GM21717 (cell line): ENCODE results near the gene NETO1.

Experiments
- ATAC-seq: cut with Tn5 transposase; IDR thresholded peaks from one replicate; pipeline ENCODE4 v1.9.1; 2021; ENCODE audit warnings: mild to moderate bottlenecking, moderate library complexity; ENCODE audit not compliant: unreplicated experiment

The NETO1 gene

DNA sequence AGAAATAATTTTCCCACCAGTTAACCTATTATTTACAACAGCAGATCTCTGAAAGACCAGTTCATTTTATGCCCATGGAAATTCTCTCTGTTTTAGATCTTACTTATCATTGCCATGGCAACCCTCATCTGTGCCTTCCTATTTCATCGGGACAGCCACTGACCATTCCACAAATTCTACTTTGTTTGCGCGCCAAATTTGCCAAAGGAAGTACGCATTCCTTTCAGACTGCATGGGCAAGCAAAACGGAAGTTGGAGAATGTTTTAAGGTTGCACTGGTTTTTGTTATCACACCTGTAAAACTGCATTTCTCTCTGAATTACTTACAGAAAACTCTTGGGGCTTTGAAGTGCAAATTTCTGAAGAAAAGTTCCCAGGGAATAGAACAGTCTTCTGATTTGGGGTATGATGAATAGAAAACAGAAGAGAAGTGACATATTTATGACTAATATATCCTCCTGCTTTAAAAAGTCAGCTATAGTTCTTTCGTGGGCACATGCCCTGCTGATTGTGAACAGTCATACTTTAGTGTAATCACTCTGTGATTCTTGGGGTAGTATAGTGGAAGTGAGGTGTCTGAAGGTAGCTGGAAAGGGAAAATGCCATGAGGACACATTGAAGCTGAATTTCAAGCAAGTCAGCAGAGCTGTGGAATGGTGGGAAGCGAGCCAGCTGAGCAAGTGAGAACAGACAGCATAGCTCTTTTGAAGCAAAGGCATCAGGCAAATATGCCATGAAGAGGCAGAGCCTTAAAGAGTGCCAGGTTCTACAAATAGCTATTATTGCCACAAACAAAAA lies 20.9 kb downstream of the NETO1 start:
- ATAC-seq: no peak

DNA sequence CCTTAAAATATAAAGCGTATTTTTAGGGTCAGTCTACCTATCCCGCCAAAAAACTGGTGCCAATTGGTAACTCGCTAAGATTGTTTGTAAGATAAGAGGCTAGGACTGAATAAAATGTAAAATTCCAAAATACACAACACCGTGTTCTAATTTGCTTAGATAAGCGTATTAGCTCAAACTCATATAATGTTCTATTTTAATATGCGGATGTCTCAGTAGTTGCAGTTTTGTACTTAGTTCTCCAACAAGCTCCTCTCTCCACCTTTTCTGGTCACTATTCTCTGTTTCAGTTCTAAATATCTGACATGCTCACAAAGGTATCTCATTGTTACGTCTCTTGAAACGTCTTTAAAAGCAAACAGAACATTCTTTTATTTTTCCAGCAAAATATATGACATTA lies 24.0 kb downstream of the NETO1 start:
- no peak for ATAC-seq

DNA sequence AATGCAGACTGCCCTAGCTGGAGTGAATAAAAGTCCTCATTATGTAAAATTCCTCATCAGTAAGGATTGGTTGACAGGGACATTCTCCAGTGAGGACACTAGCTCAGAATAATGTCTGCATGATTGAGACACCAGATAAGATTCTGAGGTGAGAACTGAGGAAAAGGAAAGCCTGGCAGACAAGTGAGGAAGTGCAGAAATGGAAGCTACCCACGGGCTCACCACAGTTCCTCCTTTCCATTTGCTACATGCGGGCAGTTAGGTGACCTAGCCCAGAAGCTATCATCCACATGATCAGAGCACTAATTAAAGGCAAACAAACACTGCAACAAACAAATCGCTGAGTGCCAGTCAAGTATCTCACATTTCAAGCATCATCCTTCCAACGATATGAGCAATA lies 27.7 kb downstream of the NETO1 start:
- no peak for ATAC-seq

DNA sequence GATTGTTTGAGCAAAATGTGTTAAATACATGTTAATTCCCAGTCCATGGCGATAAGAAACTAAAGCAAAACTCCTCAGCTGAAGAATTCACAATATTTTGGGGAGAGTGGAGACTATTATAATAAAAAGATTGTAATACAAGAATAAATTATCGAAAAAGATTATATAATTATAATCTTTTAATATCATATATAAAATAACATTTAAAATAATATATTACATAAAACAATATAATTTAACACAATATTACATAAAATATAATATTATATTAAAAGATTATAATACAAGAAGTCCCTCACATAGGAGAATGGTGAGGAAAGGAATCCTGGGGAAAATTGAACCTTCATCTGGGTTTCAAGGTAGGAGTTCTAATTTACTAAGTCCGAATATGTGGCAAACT lies 33.1 kb downstream of the NETO1 start:
- ATAC-seq: no peak

DNA sequence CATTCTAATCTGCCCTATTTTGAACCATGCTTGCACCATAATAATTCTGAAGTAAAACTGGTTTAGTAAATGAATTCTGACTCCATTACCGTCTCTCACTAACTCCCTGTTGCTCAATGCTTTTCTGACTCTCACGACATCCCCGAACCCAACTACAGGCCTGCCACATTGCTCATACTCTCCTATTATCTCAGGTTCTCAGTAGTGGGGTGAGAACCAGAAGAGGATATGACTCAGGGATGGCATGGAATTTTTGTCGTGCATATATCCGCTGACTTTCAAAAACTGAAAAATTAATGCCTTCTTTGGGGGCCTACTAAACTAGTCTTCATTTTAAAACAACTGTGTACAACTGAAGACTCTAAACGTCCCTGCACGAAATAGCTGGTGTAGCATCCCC lies 34.3 kb downstream of the NETO1 start:
- ATAC-seq: no peak

DNA sequence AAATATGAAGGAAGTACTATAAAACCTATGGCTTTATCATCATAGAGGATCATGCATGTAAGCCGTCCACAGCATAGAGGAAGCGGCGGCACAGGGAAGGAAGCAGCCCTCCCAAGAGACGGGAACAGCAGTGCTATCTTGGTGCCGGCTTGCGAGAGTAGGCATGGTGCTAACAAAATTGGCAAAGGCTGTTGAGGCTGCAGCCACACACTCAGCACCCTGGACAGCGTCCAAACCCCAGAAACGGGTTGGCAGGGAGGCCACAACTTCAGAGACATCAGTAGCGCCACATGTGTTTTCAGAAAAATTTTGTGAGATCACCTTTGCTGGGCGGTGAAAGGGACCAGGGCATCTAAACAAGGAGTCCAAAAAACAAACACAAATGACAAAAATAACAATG lies 37.7 kb downstream of the NETO1 start:
- ATAC-seq: no peak

DNA sequence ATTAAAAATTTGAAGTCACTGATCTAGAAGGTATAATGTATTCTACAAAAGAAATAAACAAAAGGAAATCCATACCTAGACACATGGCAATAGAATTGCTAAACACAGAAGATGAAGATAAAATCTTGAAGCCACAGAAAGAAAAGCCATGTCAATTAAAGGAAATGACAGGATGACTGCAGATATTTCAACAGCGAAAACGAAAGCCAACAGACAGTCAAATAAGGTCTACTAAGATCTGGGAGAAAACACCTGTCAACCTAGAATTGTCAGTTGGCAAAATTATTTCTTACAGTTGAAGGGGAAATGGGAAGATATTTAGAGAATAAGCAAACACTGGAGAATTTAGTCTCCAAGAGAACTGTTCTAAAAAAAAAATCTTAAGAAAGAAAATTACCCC lies 39.2 kb downstream of the NETO1 start:
- ATAC-seq: no peak

DNA sequence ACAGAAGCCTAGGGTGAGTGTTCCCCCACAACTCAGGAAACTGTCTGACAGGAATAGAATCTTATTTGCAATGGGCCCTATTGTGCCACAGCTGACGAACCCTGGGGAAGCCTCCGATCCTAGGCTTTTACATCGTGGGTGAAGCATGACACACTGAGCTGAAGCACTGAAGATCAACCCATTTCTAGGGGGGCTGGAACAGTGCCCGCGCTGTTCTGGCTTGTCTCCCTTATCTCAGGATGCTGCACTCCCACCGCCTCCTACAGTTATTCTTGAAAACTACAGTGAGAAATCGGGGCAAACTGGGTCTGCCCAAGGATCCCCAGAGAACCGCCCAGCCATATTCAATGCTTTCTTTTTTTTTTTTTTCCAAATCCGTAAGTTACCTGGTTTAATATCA lies 41.1 kb downstream of the NETO1 start:
- no peak for ATAC-seq

DNA sequence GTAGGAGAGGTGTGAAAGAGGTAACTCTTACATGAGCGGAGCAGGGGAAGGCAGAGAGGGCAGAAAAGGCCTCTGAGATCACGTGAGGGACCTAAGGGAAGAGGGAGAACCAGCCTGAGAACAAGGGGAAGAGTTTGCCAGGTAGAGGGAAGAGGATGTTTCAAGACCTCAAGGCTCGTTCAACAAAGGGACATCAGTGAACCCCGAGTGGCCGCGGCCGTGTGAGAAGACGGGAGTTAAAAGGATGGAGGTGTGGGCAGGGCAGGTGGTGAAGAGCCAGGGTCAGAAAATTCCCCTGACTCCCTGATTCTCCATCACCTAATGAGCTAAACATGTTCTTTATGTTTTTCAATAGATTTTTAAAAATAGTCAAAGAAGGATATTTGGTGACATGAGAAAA lies 44.4 kb downstream of the NETO1 start:
- no peak for ATAC-seq

DNA sequence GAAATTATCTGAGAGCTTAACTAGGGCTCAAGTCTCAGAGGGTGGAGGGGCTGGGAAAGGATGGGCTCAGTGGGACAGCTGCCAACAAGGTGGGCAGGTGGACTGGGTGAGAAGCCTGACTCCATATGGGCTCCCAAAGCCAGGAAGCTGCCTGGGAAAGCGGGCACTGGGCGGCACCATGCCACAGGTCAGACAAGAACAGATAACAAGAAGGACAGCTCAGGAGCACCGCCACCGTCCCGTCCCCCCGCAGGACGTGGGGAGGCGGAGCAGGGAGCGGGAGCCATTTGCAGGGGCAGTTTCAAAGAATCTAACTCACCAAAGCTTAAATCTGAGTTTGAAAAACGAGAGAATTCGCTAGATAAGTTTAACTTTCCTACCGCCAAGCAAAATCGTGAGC lies 45.6 kb downstream of the NETO1 start:
- ATAC-seq: no peak

DNA sequence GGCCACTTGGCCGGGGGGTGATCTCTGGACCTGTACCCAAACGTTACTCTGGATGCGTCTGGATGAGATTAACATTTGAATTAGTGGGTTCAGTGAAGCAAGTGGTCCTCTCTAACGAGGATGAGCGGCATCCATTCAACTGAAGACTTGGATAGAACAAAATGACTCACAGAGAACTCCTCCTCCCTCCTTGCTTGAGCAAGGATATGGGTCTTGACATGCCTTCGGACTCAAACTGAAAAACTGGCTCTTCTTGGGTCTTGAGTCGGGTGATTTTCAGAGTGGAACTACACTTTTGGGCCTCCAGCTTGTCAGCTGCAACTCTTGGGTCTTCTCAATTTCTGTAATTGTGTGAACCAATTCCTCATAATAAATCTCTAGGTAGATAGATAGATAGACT lies 47.2 kb downstream of the NETO1 start:
- no peak for ATAC-seq

DNA sequence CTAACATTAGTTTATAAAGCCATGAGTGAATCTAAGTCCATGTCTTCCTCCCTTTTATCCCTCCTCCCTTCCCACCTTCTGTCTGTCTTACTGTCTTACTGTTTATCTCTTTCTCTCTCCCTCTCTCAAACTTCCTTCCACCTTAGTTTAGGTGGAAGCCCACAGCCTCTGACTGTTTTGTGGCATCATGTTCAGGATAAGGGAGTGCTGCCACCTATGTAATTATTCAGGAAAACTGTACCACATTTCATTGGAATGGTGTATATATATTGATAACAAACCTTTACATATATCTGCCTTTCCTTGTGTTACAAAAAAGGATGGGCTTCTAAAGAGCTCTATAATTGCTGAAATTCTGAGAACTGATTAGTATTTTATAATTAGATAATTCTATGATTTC lies 48.7 kb downstream of the NETO1 start:
- ATAC-seq: no peak

DNA sequence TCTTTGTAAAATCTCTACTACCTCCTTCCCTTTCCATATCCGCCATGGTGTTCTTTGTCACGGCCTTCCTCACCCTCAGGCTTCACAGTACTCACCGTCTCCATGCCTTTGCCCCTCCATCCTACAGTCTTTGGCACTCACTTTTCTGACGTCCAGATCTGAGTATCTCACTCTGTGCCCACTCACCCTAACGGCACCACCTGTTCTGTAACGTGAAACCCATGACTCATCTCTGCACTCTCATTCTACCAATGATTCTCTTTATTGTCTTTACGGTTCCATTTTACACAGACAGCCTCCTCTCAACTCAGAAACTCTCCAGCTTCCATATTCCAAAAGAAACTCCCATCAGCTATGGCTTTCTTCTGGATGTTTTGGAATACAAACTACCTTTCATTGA lies 56.7 kb downstream of the NETO1 start:
- no peak for ATAC-seq

DNA sequence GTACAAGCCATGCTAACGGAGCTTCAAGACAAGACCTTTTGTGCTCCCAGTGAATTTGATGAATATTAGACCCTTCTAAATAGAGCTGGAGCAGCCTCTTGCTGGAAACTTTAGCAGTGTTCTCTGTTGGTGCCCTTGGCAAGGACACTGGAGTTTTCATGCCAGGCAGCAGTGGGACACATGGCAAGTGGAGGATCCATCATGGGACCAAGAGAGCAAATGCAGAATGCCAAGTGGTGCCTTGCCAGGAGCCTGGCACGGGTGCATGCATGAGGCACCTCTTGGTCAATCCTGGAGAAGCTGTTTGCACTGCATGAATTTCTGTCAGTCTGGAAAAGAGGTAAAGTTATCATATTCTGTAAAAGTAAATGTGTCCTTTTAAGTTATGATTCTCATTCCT lies 59.1 kb downstream of the NETO1 start:
- ATAC-seq: no peak

DNA sequence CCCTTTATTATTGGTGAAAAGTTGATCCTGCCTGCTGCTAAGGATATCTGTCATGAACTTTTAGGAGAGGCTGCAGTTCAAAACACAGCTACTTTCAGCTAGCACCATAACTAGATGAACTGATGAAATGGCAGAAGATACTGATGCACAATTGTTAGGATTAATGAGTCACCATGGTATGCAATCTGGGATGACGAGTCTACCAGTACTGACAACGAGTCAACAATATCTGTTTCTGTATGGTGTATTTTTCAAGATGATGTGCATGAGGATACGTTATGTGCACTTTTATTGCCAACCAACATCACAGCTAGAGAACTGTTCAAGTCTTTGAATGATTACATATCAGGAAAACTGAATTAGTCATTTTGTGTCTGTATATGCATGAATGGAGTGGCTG lies 68.7 kb downstream of the NETO1 start:
- no peak for ATAC-seq

DNA sequence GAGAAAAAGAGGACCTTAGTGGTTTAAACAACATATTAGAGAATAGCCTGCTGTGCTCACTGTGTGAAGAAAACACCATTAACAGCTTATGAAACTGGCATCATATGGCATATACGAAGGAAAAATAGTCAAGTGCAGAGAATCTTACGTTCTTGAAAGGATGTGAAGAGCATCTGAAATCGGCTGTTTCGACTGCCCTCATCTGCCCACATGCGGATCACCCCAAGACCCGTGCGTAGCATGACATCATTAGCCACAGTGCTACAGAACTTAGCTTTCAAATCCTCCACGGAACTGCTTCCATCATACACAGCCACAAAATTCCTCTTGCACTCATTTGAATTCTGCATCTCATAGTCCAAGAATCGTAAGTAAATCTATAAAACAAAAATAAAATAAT lies 84.3 kb downstream of the NETO1 start:
- ATAC-seq: no peak

DNA sequence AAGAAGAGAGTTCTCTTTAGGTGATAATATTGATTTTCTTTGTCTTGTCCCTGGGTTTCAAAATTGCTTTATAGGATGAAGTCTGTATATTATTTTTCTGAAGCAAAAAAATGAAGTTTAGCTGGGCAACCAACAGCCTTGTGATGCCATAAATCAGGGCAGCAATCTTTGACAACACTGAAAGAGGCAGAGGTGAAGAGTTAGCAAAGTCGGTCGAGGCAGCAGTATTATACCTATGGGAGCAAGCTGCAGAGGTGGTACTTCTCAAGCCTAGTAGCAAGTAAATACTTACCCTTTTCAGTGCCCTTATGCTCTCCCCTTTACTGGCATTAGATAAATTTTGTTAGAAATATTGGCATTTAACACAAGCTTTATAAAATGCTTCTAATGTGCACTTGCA lies 92.9 kb downstream of the NETO1 start:
- ATAC-seq: no peak

DNA sequence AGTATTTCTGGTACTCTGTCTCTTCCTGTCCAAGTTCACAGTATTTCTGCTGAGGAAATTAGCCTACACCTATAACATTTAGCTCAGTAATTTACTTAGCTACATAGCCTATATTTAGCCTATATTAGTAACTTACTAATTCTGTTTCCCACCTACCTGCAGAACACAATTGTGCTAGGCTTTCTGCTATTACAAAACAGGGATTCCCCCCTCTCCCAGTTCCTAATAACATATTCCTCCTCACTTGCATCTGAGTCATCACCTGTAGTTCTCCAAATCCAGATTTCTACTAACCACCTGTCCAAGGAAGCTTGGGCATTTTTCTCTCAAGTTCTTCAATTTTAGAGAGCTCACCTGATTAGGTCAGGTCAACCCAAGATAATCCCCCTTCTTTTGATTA lies 94.9 kb downstream of the NETO1 start:
- ATAC-seq: no peak

DNA sequence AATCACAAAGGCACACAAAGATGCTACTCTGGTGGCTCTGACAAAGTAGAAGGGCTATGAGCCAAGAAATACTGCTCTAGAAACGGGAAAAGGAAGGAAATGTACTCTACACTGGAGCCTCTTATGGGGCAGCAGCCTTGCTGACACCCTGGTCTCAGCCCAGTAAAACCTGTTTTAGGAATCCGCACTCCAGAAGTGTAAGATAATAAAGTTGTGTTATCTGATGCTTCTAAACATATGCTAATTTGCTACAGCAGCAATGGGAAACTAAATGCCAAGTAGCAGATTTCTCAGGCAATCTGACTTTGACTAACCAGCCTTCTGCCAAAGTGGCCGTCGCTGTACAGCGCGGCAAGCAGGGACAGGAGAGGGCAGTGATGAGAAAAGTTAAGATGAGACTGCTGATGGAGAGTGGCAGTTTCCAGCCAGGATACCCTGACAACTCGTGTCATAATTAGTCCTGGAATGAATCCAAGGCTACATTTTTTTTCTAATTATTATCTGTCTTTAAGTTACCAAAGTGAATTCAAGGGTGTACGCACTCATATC lies 99.0 kb downstream of the NETO1 start:
- ATAC-seq: no peak

DNA sequence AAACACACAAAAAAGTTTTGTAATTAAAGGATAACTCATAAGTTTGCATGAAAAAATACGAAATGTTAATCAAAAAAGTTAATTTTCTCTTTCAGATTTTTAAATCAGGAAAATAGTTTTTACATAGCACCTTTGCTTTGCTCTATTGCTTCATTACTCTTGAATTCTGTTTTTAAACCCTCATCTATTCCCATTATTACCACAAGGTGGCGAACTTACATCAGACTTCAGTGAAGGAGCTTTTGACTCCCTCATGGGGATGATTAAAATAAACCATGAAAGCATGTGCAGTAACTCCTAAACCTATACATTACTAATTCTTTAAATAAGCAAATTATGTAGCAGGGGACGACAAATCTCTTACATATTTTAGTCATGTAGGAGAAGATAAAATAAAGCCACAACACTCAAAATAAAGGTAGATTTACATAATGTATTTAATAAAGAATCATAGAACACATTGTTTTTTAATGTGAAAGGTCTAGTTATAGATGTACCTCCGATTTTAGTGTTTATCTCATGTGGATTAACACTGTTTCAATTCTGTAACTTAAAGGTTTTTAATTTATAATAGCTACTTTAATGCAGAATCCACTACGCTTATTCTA lies 105.2 kb downstream of the NETO1 start:
- ATAC-seq: peak; percentile 81

DNA sequence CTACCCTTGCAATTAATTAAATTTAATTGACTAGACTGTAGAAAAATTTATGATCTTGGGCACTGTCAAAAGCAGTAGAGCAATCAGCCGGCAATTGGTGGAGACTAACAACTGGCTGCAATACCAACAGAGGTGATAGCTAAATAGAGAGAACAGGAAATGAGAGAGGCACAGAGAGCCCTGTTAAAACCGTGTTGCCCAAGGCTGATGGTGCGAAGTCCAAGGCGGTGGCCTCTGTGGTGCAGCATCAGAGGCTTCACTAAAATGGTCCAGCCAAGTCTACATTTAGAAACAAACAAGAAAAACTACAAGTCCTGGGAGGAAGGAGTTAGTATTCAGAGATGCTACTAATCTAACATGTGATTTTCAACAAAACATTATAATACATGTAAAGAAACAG lies 115.6 kb downstream of the NETO1 start:
- ATAC-seq: no peak

DNA sequence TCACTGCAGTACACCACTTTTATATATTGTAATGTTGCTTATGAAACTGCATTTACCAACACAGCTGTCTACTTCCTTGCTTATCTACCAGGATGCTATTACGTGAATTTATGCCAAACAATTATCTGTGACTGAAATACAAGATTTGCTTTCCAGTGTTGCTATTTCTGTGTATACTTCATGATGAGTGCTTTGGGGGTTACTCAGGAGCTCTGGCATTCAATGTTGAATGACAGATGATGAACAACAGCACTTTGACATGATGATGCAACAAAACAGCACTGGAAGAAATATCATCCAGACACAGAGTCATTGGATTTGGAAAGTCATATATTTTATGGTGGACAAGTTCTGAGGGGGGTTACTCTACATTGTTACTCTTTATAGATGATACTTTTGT lies 125.8 kb downstream of the NETO1 start:
- ATAC-seq: no peak

DNA sequence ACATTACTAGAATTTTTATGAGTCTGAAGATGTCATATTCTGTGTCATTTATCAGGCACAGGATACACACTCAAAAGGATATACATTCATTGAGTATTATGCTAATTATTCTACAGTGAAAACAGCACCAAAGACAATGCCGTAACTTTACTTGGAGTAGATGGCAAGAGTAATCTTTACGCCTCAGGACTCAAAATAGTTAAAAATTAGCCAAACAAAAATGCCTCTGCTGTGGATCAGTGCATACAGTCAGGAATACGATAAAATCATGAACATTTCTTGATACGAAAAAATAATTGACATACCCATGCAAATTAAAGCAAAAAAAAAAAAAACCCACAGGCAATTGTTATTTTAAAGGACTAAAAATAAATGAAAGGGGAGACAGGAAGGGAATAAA lies 129.7 kb downstream of the NETO1 start:
- ATAC-seq: no peak
